Astrocyte (in vitro differentiated cells and primary cell): ENCODE results near the gene NAP1L4. TPM values are rescaled to one million over a fixed set of nuclear protein-coding genes. Genes with fewer than 3 reads are reported as not detected.
A peak's percentile ranks its signal among the peaks of the same experiment; 100 is the strongest.

Experiments
- DNase-seq: peaks from one replicate; pipeline ENCODE4 v3.0.0-alpha.2; 2010; ENCODE audit warnings: low read depth
- FAIRE-seq: peaks from 2 replicates; lab custom pipeline; 2011; peaks lifted over from hg19 to GRCh38; lab: Jason Lieb, UNC
- H2AFZ ChIP-seq: 2 replicates; pipeline ENCODE4 v1.6.0; 2012; ENCODE audit warnings: low read depth, low read length, inconsistent platforms
- H3K27ac ChIP-seq: 2 replicates; pipeline ENCODE4 v1.5.1; 2011; ENCODE audit warnings: low read depth, low read length, inconsistent platforms
- H3K27me3 ChIP-seq: 2 replicates; pipeline ENCODE4 v1.6.0; 2011; ENCODE audit warnings: low read length, inconsistent platforms; ENCODE audit not compliant: insufficient read depth
- H3K36me3 ChIP-seq: 2 replicates; pipeline ENCODE4 v1.5.1; 2011; ENCODE audit warnings: low read length, inconsistent platforms; ENCODE audit not compliant: insufficient read depth
- H3K4me1 ChIP-seq: 2 replicates; pipeline ENCODE4 v1.5.1; 2011; ENCODE audit warnings: low read length, inconsistent platforms; ENCODE audit not compliant: insufficient read depth
- H3K4me2 ChIP-seq: 2 replicates; pipeline ENCODE4 v1.6.0; 2012; ENCODE audit warnings: low read length, inconsistent platforms
- H3K4me3 ChIP-seq: 2 replicates; pipeline ENCODE4 v1.5.1; 2011; ENCODE audit warnings: low read depth, mild to moderate bottlenecking, low read length, inconsistent platforms; ENCODE audit not compliant: insufficient read depth
- H3K79me2 ChIP-seq: 2 replicates; pipeline ENCODE4 v1.6.0; 2012; ENCODE audit warnings: mild to moderate bottlenecking, low read length, inconsistent platforms; ENCODE audit not compliant: insufficient read depth
- H3K9ac ChIP-seq: 2 replicates; pipeline ENCODE4 v1.6.0; 2012; ENCODE audit warnings: mild to moderate bottlenecking, low read length, inconsistent platforms
- H3K9me3 ChIP-seq: 2 replicates; pipeline ENCODE4 v1.5.1; 2012; ENCODE audit warnings: low read depth, mild to moderate bottlenecking, low read length, inconsistent platforms; ENCODE audit not compliant: insufficient read depth
- H4K20me1 ChIP-seq: 2 replicates; pipeline ENCODE4 v1.6.0; 2012; ENCODE audit warnings: low read length, inconsistent platforms; ENCODE audit not compliant: insufficient read depth
- H3K27ac Mint-ChIP-seq: one replicate; pipeline ENCODE4 v1.8.0; 2021; ENCODE audit warnings: mild to moderate bottlenecking, mixed read lengths; ENCODE audit not compliant: unreplicated experiment
- H3K27me3 Mint-ChIP-seq: one replicate; pipeline ENCODE4 v1.8.0; 2021; ENCODE audit warnings: low read depth, mixed read lengths; ENCODE audit not compliant: unreplicated experiment
- H3K36me3 Mint-ChIP-seq: one replicate; pipeline ENCODE4 v1.8.0; 2021; ENCODE audit warnings: low read depth, mixed read lengths; ENCODE audit not compliant: unreplicated experiment
- H3K4me1 Mint-ChIP-seq: one replicate; pipeline ENCODE4 v1.8.0; 2021; ENCODE audit warnings: low read depth, mixed read lengths; ENCODE audit not compliant: unreplicated experiment
- H3K4me3 Mint-ChIP-seq: one replicate; pipeline ENCODE4 v1.8.0; 2021; ENCODE audit warnings: mild to moderate bottlenecking, moderate library complexity, mixed read lengths; ENCODE audit not compliant: unreplicated experiment
- H3K9me3 Mint-ChIP-seq: one replicate; pipeline ENCODE4 v1.8.0; 2021; ENCODE audit warnings: mild to moderate bottlenecking, mixed read lengths; ENCODE audit not compliant: unreplicated experiment
- EZH2 ChIP-seq: IDR thresholded peaks from 2 replicates; pipeline ENCODE4 v1.6.1; 2012; ENCODE audit warnings: mild to moderate bottlenecking, low read length, inconsistent platforms; ENCODE audit not compliant: insufficient read depth
- total RNA-seq: library from RNA; stranded (reverse); gene quantifications from 2 replicates; pipeline ENCODE4 v1.2.1, GENCODE V29; 2021
- TF ChIP-seq, protein P1 (sequence below): IDR thresholded peaks from 2 replicates; pipeline ENCODE4 v1.5.1; 2011; ENCODE audit warnings: low read depth, mild to moderate bottlenecking, inconsistent platforms, low read length, moderate library complexity; ENCODE audit not compliant: insufficient read depth

Gene NAP1L4
- total RNA-seq, 1 donor from 2014 or later = 153 TPM

DNA sequence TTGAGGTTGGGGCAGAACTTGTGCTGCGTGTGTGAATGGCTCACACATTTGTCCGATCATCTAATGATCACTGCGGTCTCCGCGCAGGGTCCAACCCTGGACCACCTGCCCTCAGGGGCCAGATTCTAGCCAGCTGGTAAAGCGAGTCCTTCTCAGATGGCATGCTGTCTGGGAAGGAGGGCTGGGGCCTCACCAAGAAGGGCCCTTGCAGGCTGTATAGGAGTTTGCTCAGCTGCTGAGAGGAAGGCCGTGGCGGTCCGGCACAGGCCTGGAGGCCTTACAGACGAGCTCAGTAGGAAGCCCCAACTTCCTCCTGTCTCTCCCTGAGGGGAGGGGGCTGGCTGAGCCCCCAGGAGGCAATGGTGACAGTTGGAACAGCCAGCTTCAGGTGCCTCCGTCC, 76.7 kb downstream of the NAP1L4 start:
- Histone ChIP-seq H3K9me3 (no peaks in the 10 kb centered on the region), H3K4me1 (peaks cover 23% of the 10 kb centered on the region), H4K20me1 (no peaks in the 10 kb centered on the region), H3K4me3 (no peak overlapping the region), H3K4me2 (no peak overlapping the region), H2AFZ (no peak overlapping the region), H3K27me3 (no peaks in the 10 kb centered on the region), H3K27ac (no peak overlapping the region), H3K9ac (no peak overlapping the region), H3K79me2 (no peaks in the 10 kb centered on the region), H3K36me3 (no peaks in the 10 kb centered on the region)
- Mint-ChIP-seq H3K9me3 (no peaks in the 10 kb centered on the region), H3K4me3 (no peak overlapping the region), H3K4me1 (peaks cover 6% of the 10 kb centered on the region), H3K27ac (no peak overlapping the region), H3K36me3 (no peaks in the 10 kb centered on the region), H3K27me3 (peaks cover 3% of the 10 kb centered on the region)
- FAIRE-seq (no peak), DNase-seq (no peak)
- TF ChIP-seq, protein P1, sequence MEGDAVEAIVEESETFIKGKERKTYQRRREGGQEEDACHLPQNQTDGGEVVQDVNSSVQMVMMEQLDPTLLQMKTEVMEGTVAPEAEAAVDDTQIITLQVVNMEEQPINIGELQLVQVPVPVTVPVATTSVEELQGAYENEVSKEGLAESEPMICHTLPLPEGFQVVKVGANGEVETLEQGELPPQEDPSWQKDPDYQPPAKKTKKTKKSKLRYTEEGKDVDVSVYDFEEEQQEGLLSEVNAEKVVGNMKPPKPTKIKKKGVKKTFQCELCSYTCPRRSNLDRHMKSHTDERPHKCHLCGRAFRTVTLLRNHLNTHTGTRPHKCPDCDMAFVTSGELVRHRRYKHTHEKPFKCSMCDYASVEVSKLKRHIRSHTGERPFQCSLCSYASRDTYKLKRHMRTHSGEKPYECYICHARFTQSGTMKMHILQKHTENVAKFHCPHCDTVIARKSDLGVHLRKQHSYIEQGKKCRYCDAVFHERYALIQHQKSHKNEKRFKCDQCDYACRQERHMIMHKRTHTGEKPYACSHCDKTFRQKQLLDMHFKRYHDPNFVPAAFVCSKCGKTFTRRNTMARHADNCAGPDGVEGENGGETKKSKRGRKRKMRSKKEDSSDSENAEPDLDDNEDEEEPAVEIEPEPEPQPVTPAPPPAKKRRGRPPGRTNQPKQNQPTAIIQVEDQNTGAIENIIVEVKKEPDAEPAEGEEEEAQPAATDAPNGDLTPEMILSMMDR = no peak
- no peak for TF ChIP-seq EZH2

DNA sequence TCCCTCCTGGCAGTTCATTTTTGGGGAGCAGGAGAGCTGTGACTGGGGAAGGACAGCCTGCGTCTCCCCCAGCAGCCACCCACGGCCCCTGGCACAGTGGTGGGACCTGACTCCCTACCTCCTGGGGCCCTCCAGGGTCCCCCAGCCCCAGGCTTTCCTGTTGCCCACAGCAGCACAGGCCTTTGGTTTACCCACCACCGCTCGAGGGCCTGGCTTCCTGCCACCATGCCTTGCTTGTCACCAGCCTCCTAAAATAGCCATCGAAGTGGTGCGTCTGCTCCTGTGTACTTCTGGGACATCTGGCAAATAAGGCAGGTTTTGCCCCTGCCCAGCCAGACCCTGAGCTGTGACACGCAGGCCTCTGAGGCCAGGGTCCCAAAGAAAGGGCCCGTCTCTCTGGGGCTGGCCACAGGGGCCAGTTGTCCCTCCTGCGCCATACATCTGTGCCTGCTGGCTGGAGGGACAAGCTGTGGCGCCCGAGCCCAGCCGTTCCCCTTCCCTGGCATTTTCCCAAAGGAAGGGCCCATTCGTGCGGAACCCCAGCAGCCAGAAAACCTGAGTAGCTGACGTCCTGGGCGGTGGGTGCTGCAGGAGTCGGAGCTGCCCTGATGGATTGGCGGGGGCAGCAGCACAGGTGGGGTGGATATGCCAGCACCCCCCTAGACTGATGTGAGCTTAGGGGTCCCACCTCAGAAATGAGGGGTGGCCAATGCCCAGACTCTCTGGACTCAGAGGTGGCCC, 77.5 kb downstream of the NAP1L4 start:
- H3K4me1 ChIP-seq = peaks cover 23% of the 10 kb centered on the region
- no peaks in the 10 kb centered on the region for H3K27me3 ChIP-seq
- peaks cover 3% of the 10 kb centered on the region for H3K27me3 Mint-ChIP-seq
- H3K4me2 ChIP-seq = no peak overlapping the region
- H3K27ac ChIP-seq = no peak overlapping the region
- H3K36me3 Mint-ChIP-seq = no peaks in the 10 kb centered on the region
- FAIRE-seq = no peak
- H3K36me3 ChIP-seq = no peaks in the 10 kb centered on the region
- TF ChIP-seq, protein P1 = no peak
- no peak for TF ChIP-seq EZH2
- H2AFZ ChIP-seq = no peak overlapping the region
- no peak overlapping the region for H3K27ac Mint-ChIP-seq
- no peaks in the 10 kb centered on the region for H3K9me3 ChIP-seq
- H3K9me3 Mint-ChIP-seq = no peaks in the 10 kb centered on the region
- no peak overlapping the region for H3K4me3 Mint-ChIP-seq
- no peak for DNase-seq
- no peaks in the 10 kb centered on the region for H4K20me1 ChIP-seq
- H3K79me2 ChIP-seq = no peaks in the 10 kb centered on the region
- no peak overlapping the region for H3K9ac ChIP-seq
- H3K4me3 ChIP-seq = no peak overlapping the region
- H3K4me1 Mint-ChIP-seq = peaks cover 8% of the 10 kb centered on the region

DNA sequence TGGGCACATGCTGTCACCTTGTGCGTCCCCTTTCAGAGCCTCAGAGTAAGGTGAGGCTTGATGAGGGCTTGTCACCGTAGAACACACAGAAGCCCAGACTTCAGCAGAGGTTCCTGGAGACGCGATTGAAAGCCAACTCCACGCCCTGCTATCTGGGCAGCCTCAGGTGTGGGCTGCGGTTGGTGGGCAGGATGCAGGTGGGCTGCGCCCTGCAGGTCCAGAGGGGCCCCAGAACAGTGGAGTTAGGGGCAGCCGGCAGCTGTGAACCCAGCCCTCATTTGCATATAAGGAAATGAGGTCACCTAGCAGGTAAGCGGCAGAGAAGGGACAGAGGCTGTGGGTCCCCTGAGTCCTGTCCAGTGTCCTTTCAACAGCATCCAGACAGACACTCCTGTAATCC, 78.4 kb downstream of the NAP1L4 start:
- Mint-ChIP-seq H3K27me3 (peaks cover 1% of the 10 kb centered on the region), H3K4me1 (peaks cover 8% of the 10 kb centered on the region), H3K27ac (no peak overlapping the region), H3K9me3 (no peaks in the 10 kb centered on the region), H3K36me3 (no peaks in the 10 kb centered on the region), H3K4me3 (no peak overlapping the region)
- Histone ChIP-seq H2AFZ (no peak overlapping the region), H3K27me3 (peaks cover under 1% of the 10 kb centered on the region), H3K4me1 (peaks cover 23% of the 10 kb centered on the region), H4K20me1 (no peaks in the 10 kb centered on the region), H3K9ac (no peak overlapping the region), H3K27ac (peak overlapping the region; percentile 6), H3K79me2 (no peaks in the 10 kb centered on the region), H3K4me3 (no peak overlapping the region), H3K36me3 (no peaks in the 10 kb centered on the region), H3K4me2 (peak overlapping the region; percentile 87), H3K9me3 (no peaks in the 10 kb centered on the region)
- no peak for FAIRE-seq
- TF ChIP-seq, protein P1 = no peak
- no peak for TF ChIP-seq EZH2
- no peak for DNase-seq
